GM12878 (cell line): Measurements from ENCODE around the gene UNKL. TPM values are rescaled to one million over a fixed set of nuclear protein-coding genes. Genes with fewer than 3 reads are reported as not detected.
A peak's percentile ranks its signal among the peaks of the same experiment; 100 is the strongest.

ENCODE experiments used
- ATAC-seq: fragments of 200-7000 bp; cut with Tn5 transposase; 3 replicates; pipeline ENCODE4 v1.9.1; 2020; ENCODE audit warnings: mild to moderate bottlenecking, moderate library complexity
- BruUV-seq: library from RNA; stranded (reverse); fragments of 400-500 nt; replicated peaks from 2 replicates; lab custom pipeline; 2021; lab: Mats Ljungman, UMichigan
- CTCF ChIA-PET: fragments of 300-600 bp; sonication (Branson Sonifier 250); formaldehyde crosslinking; extraction: SDS; loops from one replicate; lab custom pipeline; 2021; ENCODE audit warnings: inconsistent platforms; lab: Yijun Ruan, JAX
- POLR2A ChIA-PET: fragments of 350-600 bp; formaldehyde crosslinking; extraction: SDS; loops from one replicate; lab custom pipeline; 2021; ENCODE audit warnings: inconsistent platforms; lab: Charles Lee
- RAD21 ChIA-PET: fragments of 300-600 bp; sonication (Branson Sonifier 250); formaldehyde crosslinking; loops from one replicate; lab custom pipeline; 2023; ENCODE audit warnings: antibody characterized with exemption; ENCODE audit not compliant: unreplicated experiment; lab: Charles Lee
- SMC1A ChIA-PET: fragments of 300-600 bp; sonication (Branson Sonifier 250); formaldehyde crosslinking; loops from one replicate; lab custom pipeline; 2023; ENCODE audit not compliant: unreplicated experiment, uncharacterized antibody; lab: Charles Lee
- DNase-seq: peaks from one replicate; pipeline ENCODE4 v3.0.0-alpha.2; 2011; ENCODE audit warnings: low read depth, low spot score
- FAIRE-seq: peaks from 3 replicates; lab custom pipeline; 2011; peaks lifted over from hg19 to GRCh38; lab: Jason Lieb, UNC
- H2AFZ ChIP-seq: 2 replicates; pipeline ENCODE4 v1.6.0; 2011; ENCODE audit warnings: low read depth, low read length, control low read depth; ENCODE audit not compliant: control insufficient read depth
- H3K27ac ChIP-seq: 2 replicates; pipeline ENCODE4 v1.5.1; 2011; ENCODE audit warnings: control low read depth; ENCODE audit not compliant: control insufficient read depth, insufficient read depth
- H3K27me3 ChIP-seq, 2 experiments: replicated peaks in 1 of 2; 2 replicates each; pipeline versions ENCODE4 v1.6.0 to v1.6.1; 2011; ENCODE audit warnings: low read length in 1 of 2; ENCODE audit not compliant: control insufficient read depth in 2 of 2, insufficient read depth in 2 of 2
- H3K36me3 ChIP-seq, 2 experiments: 2 replicates each; pipeline ENCODE4 v1.5.1; 2011; ENCODE audit warnings: low read length in 1 of 2; ENCODE audit not compliant: control insufficient read depth in 2 of 2, insufficient read depth in 2 of 2
- H3K4me1 ChIP-seq: 2 replicates; pipeline ENCODE4 v1.6.1; 2011; ENCODE audit warnings: mild to moderate bottlenecking, low read length, moderate library complexity, mixed read lengths; ENCODE audit not compliant: control insufficient read depth, insufficient read depth
- H3K4me2 ChIP-seq: 2 replicates; pipeline ENCODE4 v1.6.0; 2011; ENCODE audit warnings: control low read depth; ENCODE audit not compliant: control insufficient read depth, insufficient read depth
- H3K4me3 ChIP-seq: fragments of 200-600 bp; sonication (generic); 2 replicates; pipeline ENCODE4 v1.5.1; 2016
- H3K79me2 ChIP-seq: 2 replicates; pipeline ENCODE4 v1.6.0; 2011; ENCODE audit warnings: low read length; ENCODE audit not compliant: control insufficient read depth, insufficient read depth
- H3K9ac ChIP-seq: 2 replicates; pipeline ENCODE4 v1.8.0; 2011; ENCODE audit warnings: low read length, control low read depth, mixed read lengths; ENCODE audit not compliant: control insufficient read depth, insufficient read depth
- H3K9me3 ChIP-seq: replicated peaks from 3 replicates; pipeline ENCODE4 v1.5.1; 2011; ENCODE audit warnings: mild to moderate bottlenecking, low read length; ENCODE audit not compliant: control insufficient read depth, insufficient read depth
- H4K20me1 ChIP-seq: 2 replicates; pipeline ENCODE4 v1.6.0; 2011; ENCODE audit not compliant: control insufficient read depth, insufficient read depth
- CBX3 ChIP-seq: fragments of 200-600 bp; sonication (generic); IDR thresholded peaks from 2 replicates; pipeline ENCODE4 v1.6.1; 2016; ENCODE audit warnings: low read depth, borderline replicate concordance
- CREM ChIP-seq: IDR thresholded peaks from 2 replicates; pipeline ENCODE4 v1.6.1; 2014; ENCODE audit warnings: antibody characterized with exemption, low read depth
- JUND ChIP-seq: IDR thresholded peaks from 2 replicates; pipeline ENCODE4 v1.6.1; 2012; ENCODE audit warnings: low read depth, mild to moderate bottlenecking, low read length, improper control_type of control experiment, moderate library complexity
- NFXL1 ChIP-seq: fragments of 450-650 bp; IDR thresholded peaks from 2 replicates; pipeline ENCODE4 v1.6.1; 2017; ENCODE audit warnings: antibody characterized with exemption, mild to moderate bottlenecking, borderline replicate concordance
- POLR2A ChIP-seq: IDR thresholded peaks from 2 replicates; pipeline ENCODE4 v1.6.1; 2011; ENCODE audit warnings: low read depth, mild to moderate bottlenecking, low read length
- TCF12 ChIP-seq: IDR thresholded peaks from 2 replicates; pipeline ENCODE4 v1.6.1; 2011; ENCODE audit warnings: low read depth, mild to moderate bottlenecking, low read length
- WRNIP1 ChIP-seq: IDR thresholded peaks from 2 replicates; pipeline ENCODE4 v1.6.1; 2011; ENCODE audit warnings: low read depth, low read length, improper control_type of control experiment, borderline replicate concordance
- ZNF622 ChIP-seq: fragments of 450-650 bp; IDR thresholded peaks from 2 replicates; pipeline ENCODE4 v1.6.1; 2017; ENCODE audit warnings: mild to moderate bottlenecking, inconsistent platforms
- WGBS: methylation state at CpG from one replicate; pipeline ENCODE4 v1.1.6; 2016; ENCODE audit warnings: low lambda C conversion rate; ENCODE audit not compliant: insufficient replicate concordance, insufficient coverage; ENCODE audit errors: missing lambda C conversion rate; 5-methylcytosine and 5-hydroxymethylcytosine counted together
- in situ Hi-C: fragments of 300-500 bp; cut with MboI; formaldehyde crosslinking; loops from 9 replicates; pipeline ENCODE4 v1.14.3; 2018; ENCODE audit warnings: mixed read lengths
- intact Hi-C: fragments of 100-400 bp; cut with micrococcal nuclease; formaldehyde crosslinking; loops from one replicate; pipeline ENCODE4 v1.14.2; 2022; ENCODE audit not compliant: unreplicated experiment
- polyA plus RNA-seq, 11 experiments: library from polyadenylated mRNA; depleted of rRNA in 4 of 11; unstranded in 6 of 11; stranded (reverse) in 5 of 11; fragments of >200 nt; fragmentation: Nextera tagmentation in 4 of 11; fragmentation: Illumina TruSeq in 1 of 11; extraction: Ambion mirVana in 4 of 11; extraction: Trizol in 1 of 11; gene quantifications; 1 replicate in 1 of 11; 2 replicates in 10 of 11; pipeline versions ENCODE4 v1.2.1 to v1.2.3, GENCODE V29; 2011 to 2016; ENCODE audit warnings: inconsistent platforms in 2 of 11, missing spikeins in 2 of 11, low read depth in 1 of 11
- total RNA-seq, 4 experiments: library from RNA; depleted of rRNA in 3 of 4; stranded (reverse); fragments of >200 nt in 3 of 4; fragmentation: Illumina TruSeq in 1 of 4; extraction: Trizol in 1 of 4; gene quantifications; 2 replicates each; pipeline versions ENCODE4 v1.2.1 to v1.2.3, GENCODE V29; 2013 to 2021

Gene UNKL
- total and polyA plus RNA-seq, 10 of the 15 experiments (the other 5 are each of a cell fraction or from before 2014, with no cell fraction given) = 0.40 to 21.6 (median 9.1) TPM

GRCh38 chr16:1347962-1348361 is 66.5 kb downstream of the UNKL start (continued):
- TF ChIP-seq CREM (no peak), JUND (no peak)

- POLR2A ChIA-PET = no interaction called here
- peaks cover 20% of the 10 kb centered on the region for H3K79me2 ChIP-seq
- peaks cover 15% of the 10 kb centered on the region for H3K4me1 ChIP-seq
- in situ Hi-C loops = no loop called here
- TF ChIP-seq POLR2A (peak; percentile 24; the same call in 1 of the 2 replicates), CBX3 (no peak), TCF12 (no peak), ZNF622 (no peak), WRNIP1 (no peak), NFXL1 (no peak)
- no peaks in the 10 kb centered on the region for H3K27me3 ChIP-seq
- H3K36me3 ChIP-seq = peaks cover 0 to 6% of the 10 kb centered on the region in 2 experiments; a peak in 3 of 4 replicates
- no peak overlapping the region for H2AFZ ChIP-seq
- DNase-seq (no peak), ATAC-seq (no peak), FAIRE-seq (no peak)
- 88% methylated on average over 17 of the region's 31 CpGs for WGBS
- H3K9ac ChIP-seq = no peak overlapping the region
- CTCF ChIA-PET = no interaction called here
- BruUV-seq = no TSS peak
- intact Hi-C loops = no loop called here
- SMC1A ChIA-PET = no interaction called here
- no peaks in the 10 kb centered on the region for H4K20me1 ChIP-seq
- no peak overlapping the region for H3K4me3 ChIP-seq
- no peaks in the 10 kb centered on the region for H3K9me3 ChIP-seq
- RAD21 ChIA-PET = no interaction called here
- H3K4me2 ChIP-seq = no peak overlapping the region
- H3K27ac ChIP-seq = no peak overlapping the region
Measured at GRCh38 chr16:1347286-1347855, 67.1 kb downstream of the UNKL start.
